ENCODE results near the gene ATP6AP1. TPM values are rescaled to one million over a fixed set of nuclear protein-coding genes. Genes with fewer than 3 reads are reported as not detected.

ATP6AP1 gene
- total and polyA plus RNA-seq, 2 of the 13 experiments (the other 11 are each of a cell fraction or from before 2014, with no cell fraction given), result 56.7 to 110 TPM

GRCh38 chrX:154397888-154398667 lies 30.4 kb upstream of the ATP6AP1 start, which contains the start of gene RPL10 (continued):
- TF ChIP-seq PCBP1 (IDR thresholded peaks at IDR 0.05; ENCODE audit: borderline replicate concordance, low read depth, low read length) (no peak), MTF2 (CRISPR knock-in tag; IDR thresholded peaks at IDR 0.05; ENCODE audit: borderline replicate concordance) (no peak), POGK (CRISPR knock-in tag; conservative IDR thresholded peaks at IDR 0.05) (no peak), ZNF687 (CRISPR knock-in tag; IDR thresholded peaks at IDR 0.05) (peak; percentile 89), STAT6 (CRISPR knock-in tag; IDR thresholded peaks at IDR 0.05; ENCODE audit: borderline replicate concordance) (no peak), SMAD9 (CRISPR knock-in tag; IDR thresholded peaks at IDR 0.05) (no peak), ZBTB44 (CRISPR knock-in tag; IDR thresholded peaks at IDR 0.05) (peak; percentile 32; the same call in 1 of the 2 replicates), HMGXB4 (CRISPR knock-in tag; IDR thresholded peaks at IDR 0.05; ENCODE audit: borderline replicate concordance in 1 of 2, low read depth in 1 of 2) (peak in 1 of 2 experiments; percentile 49; a peak in 1 of 4 replicates), ZNF556 (CRISPR knock-in tag; IDR thresholded peaks at IDR 0.05; ENCODE audit: borderline replicate concordance) (no peak), ZNF317 (CRISPR knock-in tag; IDR thresholded peaks at IDR 0.05) (peak; percentile 67; the same call in 1 of the 2 replicates), TRAFD1 (CRISPR knock-in tag; IDR thresholded peaks at IDR 0.05; ENCODE audit: borderline replicate concordance) (no peak), FOSL2 (CRISPR knock-in tag; IDR thresholded peaks at IDR 0.05) (no peak; the same call in 1 of the 2 replicates)
